T47D (cell line): Measurements from ENCODE around the gene SEMA3D.

Experiments
- DNase-seq, 2 experiments: peaks; one replicate each; pipeline versions ENCODE4 v3.0.0 to v3.0.0-alpha.2; 2011 to 2012; ENCODE audit warnings: low read depth in 1 of 2, low spot score in 1 of 2
- JUND ChIP-seq: IDR thresholded peaks from 2 replicates; pipeline ENCODE4 v1.6.1; 2012; ENCODE audit warnings: low read depth
- in situ Hi-C: cut with HindIII; loops from 2 replicates; pipeline ENCODE4 v1.10.0; 2016; ENCODE audit warnings: low sequenced_read_pairs, low pct_unique_long_range_greater_than_20kb

The SEMA3D gene

DNA sequence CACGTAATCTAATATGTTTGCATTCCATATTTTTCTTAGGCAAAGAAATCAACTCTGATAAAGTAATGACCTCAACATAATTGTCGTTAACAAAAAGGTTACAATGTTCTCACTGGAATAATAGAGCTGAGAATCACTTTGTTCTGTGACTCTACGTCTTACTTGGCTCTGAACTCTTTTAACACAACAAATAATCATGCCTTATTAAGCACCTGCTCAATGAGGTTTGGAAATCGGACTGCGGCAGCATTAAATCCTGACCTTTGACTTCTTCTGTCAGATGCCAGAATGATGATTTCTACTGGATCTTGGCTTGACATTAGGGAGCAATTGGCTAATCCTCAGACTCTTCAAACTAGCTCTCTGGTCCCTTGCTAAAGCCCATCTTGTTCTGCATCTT is 233.6 kb downstream of the SEMA3D start:
- no peak for TF ChIP-seq JUND
- DNase-seq, result no peak
- in situ Hi-C loops, result no loop called here

DNA sequence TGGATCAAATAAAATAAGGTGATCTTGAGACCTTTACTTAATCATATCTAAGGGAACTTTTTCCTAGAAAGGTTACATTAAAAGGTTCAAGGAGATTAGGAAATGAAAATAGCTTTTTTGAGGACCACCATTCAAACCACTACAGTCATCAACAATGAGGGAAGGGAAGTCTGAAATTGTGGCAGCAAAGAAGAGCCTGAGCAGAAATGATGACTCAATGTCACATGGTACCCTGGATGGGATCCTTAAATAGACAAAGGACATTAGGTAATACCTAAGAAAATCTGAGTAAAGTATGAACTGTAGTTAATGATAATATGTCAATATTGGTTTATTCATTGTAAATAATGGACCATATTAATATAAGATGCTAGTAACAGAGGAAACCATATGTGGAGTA is 236.0 kb downstream of the SEMA3D start:
- in situ Hi-C loops, result no loop called here
- no peak for DNase-seq

DNA sequence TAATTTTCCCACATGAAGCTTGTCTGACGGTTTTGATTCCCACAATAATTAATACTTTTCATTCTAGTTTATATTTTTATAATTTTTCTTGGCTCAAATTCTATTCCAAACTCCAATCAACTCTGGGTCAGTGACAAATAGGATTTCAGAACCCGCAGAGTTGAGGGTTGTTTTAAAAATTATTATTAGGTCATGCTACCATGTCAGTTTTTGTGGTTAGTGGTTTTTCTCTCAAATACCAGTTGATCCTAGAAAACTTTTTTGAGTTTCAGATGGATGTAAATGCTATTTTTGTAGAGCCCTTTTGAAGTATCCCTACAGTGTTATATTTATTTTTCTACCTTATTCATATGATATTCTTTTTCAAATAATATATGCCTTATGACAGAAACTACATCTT is 237.4 kb downstream of the SEMA3D start:
- TF ChIP-seq JUND, result no peak
- DNase-seq, result no peak
- in situ Hi-C loops, result no loop called here

More for the DNA sequence above, 236.0 kb downstream of the SEMA3D start:
- no peak for TF ChIP-seq JUND

DNA sequence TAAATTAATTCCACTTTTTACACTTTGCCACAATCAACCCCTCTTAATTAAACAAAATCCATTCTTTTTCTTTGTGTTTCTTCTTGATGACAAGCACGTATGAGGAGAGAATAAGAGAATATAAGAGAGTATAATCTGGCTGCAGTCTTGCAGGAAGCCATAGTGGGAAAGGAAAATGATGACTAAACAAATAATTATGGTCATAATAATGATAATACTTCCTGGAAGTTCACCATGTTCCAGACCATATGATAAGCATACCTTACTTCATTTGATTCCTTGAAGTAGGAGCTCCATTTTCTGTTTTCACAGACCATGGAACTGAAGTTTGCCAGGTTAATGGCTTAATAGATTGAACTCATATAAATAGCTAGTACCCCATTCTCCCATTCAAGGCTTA is 237.8 kb downstream of the SEMA3D start:
- DNase-seq, result no peak
- in situ Hi-C loops, result no loop called here
- no peak for TF ChIP-seq JUND

DNA sequence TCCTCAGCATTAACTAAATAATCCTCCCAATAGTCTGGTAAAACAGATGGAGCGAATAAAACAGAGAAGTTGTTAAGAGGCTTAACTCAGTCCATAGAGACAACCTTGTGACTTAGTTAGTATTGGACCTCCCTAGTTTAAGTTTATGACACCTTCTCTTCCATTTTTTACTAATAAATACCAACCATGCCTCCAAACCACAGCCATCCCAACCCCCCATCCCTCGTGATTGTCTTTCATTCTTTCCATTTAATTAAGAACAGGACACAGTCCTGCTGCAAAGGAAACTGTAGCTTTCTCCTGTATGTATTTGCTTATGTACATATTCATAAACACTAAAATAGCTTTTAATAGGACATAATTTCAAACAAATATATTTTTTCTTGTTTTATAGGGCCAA is 238.2 kb downstream of the SEMA3D start:
- no peak for TF ChIP-seq JUND

DNA sequence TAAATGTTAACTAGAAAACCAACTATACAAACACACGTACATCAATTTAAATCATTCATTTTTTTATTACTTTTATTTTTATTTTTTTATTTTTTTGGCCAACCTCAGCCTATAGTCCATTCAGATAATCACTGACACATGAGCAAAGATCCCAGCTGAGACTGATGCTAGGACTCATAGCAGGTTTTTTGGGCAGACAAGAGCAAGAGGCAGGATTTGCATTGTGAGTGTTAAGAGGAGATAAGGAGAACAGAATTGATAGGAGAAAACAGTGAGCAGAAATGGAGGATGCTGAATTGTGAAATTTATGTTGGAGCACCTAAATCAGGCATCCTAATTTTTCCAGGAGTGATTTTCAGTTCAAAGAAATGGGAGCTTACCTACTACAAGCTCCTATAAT is 240.3 kb downstream of the SEMA3D start:
- TF ChIP-seq JUND, result no peak
- in situ Hi-C loops, result no loop called here

More for the DNA sequence above, 238.2 kb downstream of the SEMA3D start:
- DNase-seq, result no peak
- in situ Hi-C loops, result no loop called here

More for the DNA sequence above, 240.3 kb downstream of the SEMA3D start:
- no peak for DNase-seq
